22Rv1 (cell line): Measurements from ENCODE around the gene DELE1.

Source experiments
- CTCF ChIP-seq: fragments of 450-650 bp; IDR thresholded peaks from 2 replicates; pipeline ENCODE4 v1.5.1; 2017; ENCODE audit warnings: mild to moderate bottlenecking
- ZFX ChIP-seq: fragments of 450-650 bp; IDR thresholded peaks from 2 replicates; pipeline ENCODE4 v1.6.1; 2017; ENCODE audit warnings: antibody characterized with exemption, borderline replicate concordance

DNA sequence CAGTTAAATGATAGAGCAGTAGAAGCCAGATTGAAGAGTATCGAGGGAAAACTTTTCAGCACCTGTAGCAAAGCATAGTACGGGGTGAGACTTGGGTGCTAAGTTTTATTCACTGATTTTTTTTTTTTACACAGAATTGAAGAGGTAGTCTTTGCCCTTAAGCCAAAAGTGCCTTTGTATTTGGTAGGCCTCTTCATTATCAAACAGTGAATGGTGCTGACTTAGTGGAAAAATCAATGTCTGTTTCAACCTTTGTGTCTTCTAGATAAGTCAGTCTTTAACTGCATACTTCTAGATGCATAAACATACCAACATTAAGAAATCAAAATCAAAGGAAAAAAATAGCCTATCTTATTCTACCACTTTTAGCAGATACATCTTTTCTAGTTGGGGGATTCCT, 59.0 kb downstream of the DELE1 start:
- TF ChIP-seq CTCF (no peak), ZFX (no peak)
